ENCODE results near the gene TMEM219.
"Not testable (repeated sequence)": the region's sequence is repeated elsewhere in the genome, so short reads cannot be mapped to it uniquely, and the experiment has no call there.

The TMEM219 gene

DNA sequence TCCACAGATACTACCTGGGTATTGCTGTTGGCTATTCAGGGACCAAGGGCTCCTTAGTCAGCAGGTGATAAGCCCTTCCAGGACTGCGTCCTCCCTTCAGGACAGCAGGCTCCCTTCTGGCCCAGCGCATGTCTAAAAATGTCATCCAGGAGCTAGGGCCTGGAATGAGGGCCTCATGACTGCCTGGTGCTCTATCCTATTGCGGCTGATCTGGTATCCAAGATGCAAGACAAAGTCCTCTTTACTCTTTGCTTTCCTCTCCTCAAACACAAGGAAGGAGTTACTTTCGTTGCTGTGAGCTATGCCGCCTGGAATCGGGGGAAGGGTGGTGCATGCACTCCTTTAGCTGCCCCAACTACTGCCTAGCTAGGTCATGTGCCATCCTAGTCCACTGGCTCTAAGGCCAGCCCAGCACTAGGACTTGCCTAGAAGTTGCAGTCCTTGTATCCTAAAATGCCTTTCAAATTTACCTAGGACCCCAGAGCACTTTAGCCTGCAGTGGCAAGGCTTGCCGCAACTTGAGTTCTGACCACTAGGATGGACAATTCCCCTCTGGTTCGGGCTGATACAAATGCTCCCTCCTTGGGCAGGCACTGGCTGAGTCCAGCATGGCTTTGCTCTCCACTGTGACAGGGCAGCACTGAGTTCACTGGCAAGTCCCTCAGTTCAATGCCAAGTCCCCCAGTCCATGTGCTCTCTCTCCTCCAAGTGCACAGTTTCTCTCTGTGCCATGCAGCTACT, 10.1 kb upstream of the TMEM219 start:
- no peak for DNase-seq

DNA sequence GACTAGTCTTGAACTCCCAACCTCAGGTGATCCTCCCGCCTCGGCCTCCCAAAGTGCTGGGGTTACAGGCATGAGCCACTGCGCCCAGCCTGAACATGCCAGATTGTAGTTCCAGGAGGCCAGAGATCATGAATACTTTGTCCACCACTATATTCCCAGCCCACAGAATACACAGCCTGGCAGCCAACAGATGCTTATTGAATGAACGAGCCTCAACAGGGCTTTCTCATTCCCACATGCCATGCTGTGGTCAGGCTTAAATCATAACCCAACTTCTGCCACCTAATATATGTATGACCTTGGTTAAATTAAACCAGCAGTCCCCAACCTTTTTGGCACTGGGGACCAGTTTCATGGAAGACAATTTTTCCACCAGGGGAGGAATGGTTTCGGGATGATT, 3.1 kb upstream of the TMEM219 start:
- no peak for DNase-seq

DNA sequence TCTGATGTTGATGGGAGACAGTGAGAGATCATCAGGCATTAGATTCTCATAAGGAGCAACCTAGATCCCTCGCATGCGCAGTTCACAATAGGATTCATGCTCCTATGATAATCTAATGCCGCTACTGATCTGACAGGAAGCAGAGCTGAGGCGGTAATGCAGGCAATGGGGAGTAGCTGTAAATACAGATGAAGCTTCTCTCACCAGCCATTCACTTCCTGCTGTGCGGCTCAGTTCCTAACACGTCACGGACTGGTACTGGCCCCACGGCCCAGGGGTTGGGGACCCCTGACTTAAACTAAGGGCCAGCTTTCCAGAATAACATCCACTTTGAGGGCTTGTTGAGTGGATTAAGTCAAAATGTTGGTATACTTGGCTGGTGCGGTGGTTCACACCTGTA, 2.6 kb upstream of the TMEM219 start:
- no peak for DNase-seq

DNA sequence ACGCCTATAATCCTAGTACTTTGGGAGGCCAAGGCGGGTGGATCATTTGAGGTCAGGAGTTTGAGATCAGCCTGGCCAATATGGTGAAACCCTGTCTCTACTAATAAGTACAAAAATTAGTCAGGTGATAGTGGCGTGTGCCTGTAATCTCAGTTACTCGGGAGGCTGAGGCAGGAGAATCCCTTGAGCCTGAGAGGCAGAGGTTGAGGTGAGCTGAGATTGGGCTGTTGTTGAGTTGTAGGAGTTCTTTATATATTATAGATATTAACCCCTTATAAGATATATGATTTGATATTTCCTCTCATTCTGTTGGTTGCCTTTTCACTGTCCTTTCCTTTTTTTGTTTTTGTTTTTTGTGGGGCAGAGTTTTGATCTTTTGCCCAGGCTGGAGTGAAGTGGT, 2.1 kb upstream of the TMEM219 start:
- DNase-seq: not testable (repeated sequence)

DNA sequence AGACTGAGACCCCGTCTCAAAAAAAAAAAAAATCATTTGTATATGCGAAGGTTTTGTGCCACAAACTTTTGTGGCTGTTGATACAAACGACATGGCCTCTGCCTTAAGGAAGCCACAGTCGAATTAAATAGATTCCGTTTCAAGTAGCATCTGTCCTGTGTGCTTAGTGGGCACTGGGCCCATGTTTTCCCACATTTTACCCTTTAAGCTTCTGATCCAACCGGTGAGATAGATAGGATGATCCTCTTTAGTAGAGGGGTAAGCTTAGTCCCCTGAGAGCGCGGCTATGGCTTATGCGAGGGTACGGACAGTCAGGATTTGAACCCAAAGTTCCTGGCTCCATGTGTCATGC, 776 bp upstream of the TMEM219 start:
- DNase-seq: no peak

DNA sequence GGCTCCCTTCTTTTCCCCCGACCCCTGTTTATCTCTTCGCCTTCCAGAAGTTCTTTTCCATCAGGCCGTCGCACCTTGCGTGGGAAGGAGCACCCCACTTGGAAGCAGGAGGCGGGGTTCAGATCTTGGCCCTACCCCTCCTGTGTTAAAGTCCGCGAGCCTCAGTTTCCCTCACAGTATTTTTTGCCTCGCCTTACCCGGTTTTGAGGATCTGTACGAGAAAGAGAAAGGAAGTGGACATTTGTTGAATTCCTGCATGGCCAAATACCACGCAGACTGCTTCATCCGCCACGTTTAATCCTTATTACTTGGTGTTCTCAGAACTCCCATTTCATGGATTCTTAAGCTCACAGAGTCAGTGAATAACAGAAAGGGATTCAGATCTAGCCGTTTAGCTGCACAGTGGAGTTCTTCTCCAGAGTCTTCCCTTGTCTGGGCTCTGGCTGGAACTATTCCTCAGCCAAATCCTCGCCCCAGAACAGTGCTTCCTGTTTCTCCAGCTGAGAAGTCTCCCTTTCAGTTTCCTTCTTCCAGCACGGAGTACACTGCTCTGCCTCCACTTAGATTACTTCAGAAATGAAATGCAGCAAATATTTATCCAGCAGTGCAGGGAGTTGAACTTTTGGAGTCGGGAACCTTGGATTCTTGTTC, 590 bp downstream of the TMEM219 start:
- peak; percentile 74 for DNase-seq

- no peak for DNase-seq
Observed at GRCh38 chr16:29963021-29963743, 1.3 kb downstream of the TMEM219 start.

GRCh38 chr16:29968205-29968604, 6.3 kb downstream of the TMEM219 start:
- DNase-seq: no peak

DNA sequence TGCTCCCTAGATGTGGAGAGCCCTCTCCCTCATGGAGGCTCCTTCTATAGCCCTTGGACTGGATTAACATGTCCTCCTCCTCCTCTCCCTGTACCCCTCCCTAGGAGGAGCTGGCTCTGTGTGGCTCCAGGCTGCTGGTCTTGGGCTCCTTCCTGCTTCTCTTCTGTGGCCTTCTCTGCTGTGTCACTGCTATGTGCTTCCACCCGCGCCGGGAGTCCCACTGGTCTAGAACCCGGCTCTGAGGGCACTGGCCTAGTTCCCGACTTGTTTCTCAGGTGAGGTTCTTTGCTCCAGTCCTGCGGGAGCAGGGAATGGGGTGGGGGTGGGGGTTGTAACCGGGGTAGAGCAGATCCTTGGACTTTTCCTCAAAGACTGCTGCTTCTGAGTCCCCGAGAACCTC, 9.4 kb downstream of the TMEM219 start:
- no peak for DNase-seq

DNA sequence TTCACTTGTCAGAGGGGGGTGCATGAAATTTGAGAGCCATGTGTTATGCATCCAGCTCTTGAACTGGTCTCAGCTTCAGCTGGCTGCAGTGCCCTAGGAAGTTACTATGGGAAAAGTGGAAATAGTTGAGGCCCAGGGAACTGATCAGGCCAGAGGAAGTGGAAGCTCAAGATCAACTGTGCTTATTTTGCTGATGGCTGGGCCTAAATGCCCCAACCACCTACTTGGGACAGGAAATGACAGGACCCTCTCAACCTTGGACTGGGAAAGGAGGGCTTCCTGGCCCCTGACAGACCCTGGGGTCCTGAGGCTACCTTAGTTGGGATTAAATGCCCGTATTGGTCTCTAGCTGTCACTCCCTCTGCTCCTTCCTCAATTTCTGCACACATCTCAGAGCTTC, 10.6 kb downstream of the TMEM219 start:
- no peak for DNase-seq

- no peak for DNase-seq
Observed at GRCh38 chr16:29972992-29973383, 11.1 kb downstream of the TMEM219 start.

DNA sequence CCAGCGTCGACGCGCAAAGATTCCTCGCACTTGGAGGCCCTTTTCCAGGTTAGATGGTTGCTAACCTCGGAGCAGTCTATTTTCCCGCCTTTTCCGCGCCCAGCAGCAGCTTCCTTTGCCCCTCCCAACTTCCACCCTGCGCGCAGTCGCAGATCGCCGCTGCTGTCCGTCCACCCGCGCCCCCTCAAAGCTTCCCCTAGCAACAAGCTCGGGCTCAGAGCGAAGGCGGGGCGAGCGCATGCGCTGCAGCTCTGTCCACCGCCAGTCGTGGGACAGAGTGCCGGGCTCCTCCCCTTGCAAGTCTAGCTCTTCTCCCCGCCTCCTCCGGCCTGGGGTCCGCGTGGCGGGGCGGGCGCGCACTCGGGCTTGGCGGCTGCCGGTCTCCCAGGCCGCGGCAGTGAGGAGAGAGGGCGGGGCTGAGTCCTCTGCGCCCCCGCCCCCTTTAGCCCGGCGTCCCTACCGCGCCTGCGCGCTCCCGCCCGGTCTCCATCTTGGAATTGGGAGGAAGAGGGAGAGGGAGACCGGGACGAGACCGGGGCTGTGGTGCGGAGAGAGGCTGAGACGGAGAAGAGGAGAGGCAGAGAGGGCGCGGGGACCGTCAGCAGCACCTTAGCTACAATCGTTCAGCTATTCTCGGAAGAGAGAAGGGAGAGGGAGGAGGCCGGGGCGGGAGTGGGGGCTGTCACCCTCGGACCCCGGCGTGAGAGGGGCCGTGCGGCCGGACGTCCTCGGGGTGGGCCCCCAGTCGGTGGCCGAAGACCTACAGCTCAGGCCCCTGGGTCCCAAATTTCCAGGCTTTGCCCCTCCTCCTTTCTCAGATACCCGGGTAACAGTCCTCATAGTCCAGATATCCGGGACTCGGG, 11.7 kb downstream of the TMEM219 start, which contains the start of gene TAOK2:
Gene TAOK2 (plus strand): TSS at position 485 of the 863 bp plus-strand sequence. CDS start 3,905 bp downstream, outside the sequence.
- DNase-seq: peak; percentile 100

DNA sequence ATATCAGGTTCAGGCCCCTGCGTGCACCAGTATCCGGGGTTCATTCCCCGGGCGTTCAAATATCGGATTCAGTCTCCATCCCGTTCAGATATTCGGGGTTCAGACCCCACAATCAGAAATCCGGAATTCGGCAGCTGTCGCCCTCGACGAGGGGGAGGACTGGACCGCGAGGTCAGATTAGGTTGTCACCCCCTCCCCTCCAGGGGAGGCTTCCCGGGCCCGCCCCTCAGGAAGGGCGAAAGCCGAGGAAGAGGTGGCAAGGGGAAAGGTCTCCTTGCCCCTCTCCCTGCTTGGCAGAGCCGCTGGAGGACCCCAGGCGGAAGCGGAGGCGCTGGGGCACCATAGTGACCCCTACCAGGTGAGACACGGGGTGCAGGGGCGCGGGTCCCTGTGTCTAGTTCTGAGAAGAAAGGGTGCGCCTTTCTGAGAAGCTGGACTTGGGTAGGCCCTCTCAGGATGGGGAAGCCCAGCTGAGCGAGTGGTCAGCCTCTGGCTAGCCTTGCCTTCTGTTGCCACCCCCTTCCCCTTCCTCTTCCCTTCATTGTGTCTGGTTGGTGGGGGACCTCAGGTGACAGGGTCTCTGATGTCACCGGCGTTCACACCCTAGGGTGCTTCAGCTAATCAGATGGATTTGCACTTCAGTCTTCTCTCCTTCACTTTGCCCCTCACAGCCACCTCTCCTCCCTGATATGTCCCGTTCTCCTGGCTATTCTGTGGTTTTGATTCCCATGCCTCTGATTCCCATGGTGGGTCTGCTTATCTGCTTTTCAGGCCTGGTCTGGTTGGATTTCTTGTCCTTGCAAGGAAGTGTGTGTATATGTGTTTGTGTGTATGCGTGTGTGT, 12.6 kb downstream of the TMEM219 start:
- DNase-seq: peak; percentile 70

DNA sequence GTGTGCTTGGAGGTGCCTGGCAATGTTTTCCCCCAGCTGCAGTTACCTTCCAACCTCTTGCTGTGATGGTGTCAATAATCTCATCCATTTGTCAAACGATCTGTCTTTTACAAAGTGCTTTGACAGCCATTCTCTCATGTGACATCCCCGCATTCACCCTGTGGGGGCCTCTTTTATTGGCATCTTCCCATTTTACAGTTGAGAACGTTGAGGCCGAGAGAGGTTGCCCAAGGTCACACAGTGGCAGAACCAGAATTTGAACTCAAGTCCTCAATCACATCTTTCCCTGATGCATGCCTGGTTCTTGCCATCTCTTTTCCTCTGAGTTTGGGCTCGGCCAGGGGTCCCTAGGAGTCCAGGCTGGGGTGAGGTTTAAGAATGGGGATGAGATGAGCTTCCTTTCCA, 13.3 kb downstream of the TMEM219 start:
- no peak for DNase-seq

GRCh38 chr16:29975811-29976511, 14.1 kb downstream of the TMEM219 start:
- DNase-seq: peak; percentile 65

GRCh38 chr16:29977063-29977825, 15.4 kb downstream of the TMEM219 start:
- DNase-seq: no peak

- DNase-seq: no peak
Observed at GRCh38 chr16:29978081-29978480, 16.2 kb downstream of the TMEM219 start.

GRCh38 chr16:29978564-29979270, 16.8 kb downstream of the TMEM219 start:
- no peak for DNase-seq

- no peak for DNase-seq
Observed at GRCh38 chr16:29982560-29983419, 20.9 kb downstream of the TMEM219 start.
